Middle frontal gyrus (tissue), 1 donor: ENCODE measurements around the gene SGPP2.

Experiments used
- DNase-seq: peaks from one replicate; pipeline ENCODE4 v3.0.0-alpha.2; 2015; ENCODE audit warnings: low spot score; ENCODE audit errors: extremely low spot score

SGPP2 gene

GRCh38 chr2:222465746-222466145, 41.4 kb downstream of the SGPP2 start:
- DNase-seq, result no peak

- DNase-seq, result no peak
Observed at GRCh38 chr2:222468346-222468745, 44.0 kb downstream of the SGPP2 start.

- DNase-seq, result no peak
Observed at GRCh38 chr2:222470802-222471468, 46.6 kb downstream of the SGPP2 start.

- no peak for DNase-seq
Observed at GRCh38 chr2:222477962-222478608, 53.7 kb downstream of the SGPP2 start.

DNA sequence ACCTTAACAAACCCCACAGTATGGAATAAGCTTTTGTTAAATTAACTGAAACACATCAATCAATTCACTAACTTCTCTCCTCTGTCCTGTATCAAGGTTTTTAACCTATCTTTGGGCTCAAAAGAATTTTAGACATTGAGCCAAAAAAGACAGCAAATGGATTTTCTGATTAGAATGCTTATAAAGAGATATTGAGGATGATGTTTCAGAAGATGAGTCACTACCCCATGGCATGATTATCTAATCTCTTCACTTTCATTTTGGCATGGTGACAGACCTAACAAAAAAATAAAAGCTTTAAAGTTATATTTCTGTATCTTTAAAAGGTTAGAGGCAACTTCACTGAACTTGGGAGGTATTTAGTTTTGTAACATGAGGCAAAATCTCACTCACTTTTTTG, 55.5 kb downstream of the SGPP2 start:
- no peak for DNase-seq

GRCh38 chr2:222480497-222480896, 56.2 kb downstream of the SGPP2 start:
- no peak for DNase-seq

DNA sequence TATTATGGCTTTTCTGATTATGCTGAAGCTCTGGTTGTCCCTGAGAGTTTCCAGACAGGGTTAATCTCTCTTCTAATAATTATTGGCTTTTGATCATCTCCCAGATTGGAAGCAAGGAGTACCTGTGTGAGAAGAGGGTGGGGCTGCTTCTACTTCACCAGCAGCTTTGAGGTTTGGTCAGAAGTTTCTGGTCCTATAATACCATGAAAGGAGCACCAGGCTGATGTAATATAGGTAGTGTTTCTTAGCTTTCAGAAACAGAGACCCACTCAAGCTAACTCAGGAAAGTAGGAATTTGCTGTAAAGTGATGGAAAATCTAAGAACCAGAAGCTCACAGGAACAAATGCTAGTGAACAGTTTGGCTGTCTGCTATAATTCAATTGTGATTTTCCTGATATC, 57.6 kb downstream of the SGPP2 start:
- no peak for DNase-seq

DNA sequence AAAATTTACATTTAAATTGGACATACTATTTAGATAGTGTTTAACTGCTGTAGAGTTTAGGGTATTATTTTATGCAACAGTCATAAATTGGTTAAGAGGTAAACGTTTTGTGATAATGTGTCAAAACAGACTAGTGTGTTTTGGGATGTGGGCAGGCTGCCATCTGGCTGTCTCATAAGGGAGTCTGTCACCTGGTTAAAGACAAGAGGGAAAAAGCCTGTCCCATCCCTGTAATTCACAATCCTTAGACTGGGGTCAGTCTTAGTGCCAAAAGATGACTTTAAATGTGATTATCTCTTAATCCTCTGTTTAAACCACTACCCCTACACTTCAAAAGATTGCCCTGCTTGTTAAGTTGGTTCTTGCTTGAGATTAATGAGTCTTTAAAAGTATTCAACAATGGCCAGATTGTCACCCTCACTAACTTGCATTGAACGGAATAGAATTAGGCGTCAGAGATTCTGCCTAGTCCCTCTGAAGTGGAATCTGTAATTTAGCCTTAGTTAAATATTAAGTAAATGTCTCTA, 59.2 kb downstream of the SGPP2 start:
- no peak for DNase-seq

DNA sequence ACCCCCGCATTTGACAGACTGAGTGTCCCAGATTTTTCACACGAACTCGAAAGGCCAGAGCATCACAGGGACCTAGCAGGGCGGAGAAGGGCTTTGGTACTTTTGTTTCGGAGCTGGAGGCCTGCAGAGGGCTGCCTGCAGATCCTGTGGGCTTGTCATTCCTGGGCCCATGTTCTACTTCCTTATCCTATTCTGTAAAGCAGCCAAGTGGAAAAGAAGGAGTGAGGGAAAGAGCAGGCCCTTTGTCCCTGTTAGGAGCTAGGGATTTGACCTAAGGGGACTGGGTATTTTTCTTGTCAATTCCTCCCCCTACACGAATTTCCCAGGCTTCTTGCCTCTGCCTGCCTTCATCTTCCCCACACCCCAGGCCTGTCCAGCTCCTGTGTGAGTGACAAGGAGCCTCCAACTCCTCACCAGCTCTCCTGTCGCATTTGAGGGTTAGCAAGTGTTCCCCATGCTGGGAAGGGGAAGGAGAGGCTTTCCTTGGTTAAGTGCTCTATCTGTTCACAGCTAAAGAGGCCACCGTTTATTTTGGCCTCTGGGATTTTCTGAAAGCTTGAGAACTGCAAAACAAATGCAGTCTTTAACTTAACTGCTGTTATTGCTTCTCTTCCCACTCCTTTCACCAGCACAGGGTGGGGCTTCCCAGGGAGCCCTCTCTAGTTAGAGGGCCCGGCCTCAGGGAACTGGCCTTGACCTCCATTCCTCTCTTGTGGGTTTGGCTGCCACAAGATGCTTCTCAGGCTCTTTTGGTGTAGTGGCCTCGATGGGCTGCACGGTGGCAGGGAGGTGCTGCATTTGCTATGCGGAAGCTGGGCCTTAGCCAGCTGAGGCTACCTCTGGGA, 61.2 kb downstream of the SGPP2 start:
- DNase-seq, result no peak

DNA sequence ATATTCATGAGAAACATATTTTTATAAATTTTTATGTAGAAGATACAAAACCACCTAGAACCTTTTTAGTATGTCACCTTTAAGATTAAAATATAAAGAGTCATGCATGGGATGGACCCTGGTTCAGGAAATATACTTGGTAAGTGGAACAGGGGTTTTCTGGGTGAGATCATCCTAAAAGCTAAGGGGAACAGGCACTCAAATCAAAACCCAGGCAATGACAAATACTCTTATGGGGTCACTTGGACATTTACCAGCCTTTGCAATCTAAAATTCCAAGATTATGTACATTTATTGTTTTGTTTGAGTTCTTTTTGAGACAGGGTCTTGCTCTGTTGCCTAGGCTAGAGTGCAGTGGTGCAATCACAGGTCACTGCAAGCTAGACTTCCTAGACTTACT, 65.8 kb downstream of the SGPP2 start:
- no peak for DNase-seq

GRCh38 chr2:222492683-222493082, 68.3 kb downstream of the SGPP2 start:
- DNase-seq, result no peak

- no peak for DNase-seq
Observed at GRCh38 chr2:222494104-222494739, 69.9 kb downstream of the SGPP2 start.

- DNase-seq, result no peak
Observed at GRCh38 chr2:222495388-222495787, 71.0 kb downstream of the SGPP2 start.

- no peak for DNase-seq
Observed at GRCh38 chr2:222499226-222499625, 74.9 kb downstream of the SGPP2 start.

DNA sequence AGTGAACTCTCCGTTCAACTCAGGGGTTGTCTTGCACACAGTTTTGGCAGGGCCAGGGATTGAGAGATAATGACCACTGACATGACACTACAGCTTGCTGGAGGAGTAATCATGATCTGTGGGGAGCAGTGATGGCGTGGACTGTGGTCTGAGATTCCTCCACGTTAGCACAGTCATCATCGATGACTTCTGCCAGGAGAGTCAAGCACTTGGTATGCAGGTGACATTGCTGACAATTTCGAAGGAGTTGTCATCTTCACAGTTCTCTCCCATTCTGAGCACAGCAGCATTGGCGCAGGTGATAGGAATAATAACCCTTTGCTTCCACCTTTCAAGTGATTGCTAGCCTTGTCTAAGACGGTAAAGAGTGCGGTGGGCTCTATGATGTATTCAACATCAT, 79.8 kb downstream of the SGPP2 start:
- DNase-seq, result no peak

GRCh38 chr2:222504719-222505118, 80.4 kb downstream of the SGPP2 start:
- DNase-seq, result no peak

DNA sequence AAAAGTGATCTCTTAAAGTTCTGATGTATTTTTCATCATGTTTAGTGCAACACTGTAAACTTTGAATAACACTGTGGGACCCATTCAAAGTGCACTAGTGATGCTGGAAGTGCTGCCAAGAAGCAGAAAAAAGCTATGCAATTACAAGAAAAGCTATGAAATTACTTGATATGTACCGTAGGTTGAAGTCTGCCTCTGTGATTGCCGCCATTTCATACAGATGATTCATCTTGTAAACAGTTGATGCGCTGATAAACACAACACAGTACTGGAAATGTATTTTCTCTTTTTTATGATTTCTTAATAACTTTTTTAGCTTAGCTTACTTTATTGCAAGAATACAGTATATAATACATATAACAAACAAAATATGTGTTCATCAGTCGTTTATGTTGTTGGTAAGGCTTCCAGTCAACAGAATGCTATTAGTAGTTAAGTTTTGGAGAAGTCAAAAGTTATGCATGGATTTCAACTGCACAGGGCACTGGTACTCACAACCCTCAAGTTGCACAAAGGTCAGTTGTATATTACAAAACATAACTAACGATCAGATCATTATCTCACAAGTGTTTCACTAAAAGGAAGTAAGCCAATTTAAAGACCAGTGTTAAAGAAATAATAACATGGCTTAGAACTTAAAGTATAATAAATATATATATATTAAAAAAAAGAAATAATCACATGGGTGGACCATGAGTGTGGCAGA, 82.0 kb downstream of the SGPP2 start:
- DNase-seq, result no peak

- no peak for DNase-seq
Observed at GRCh38 chr2:222514901-222515300, 90.6 kb downstream of the SGPP2 start.

DNA sequence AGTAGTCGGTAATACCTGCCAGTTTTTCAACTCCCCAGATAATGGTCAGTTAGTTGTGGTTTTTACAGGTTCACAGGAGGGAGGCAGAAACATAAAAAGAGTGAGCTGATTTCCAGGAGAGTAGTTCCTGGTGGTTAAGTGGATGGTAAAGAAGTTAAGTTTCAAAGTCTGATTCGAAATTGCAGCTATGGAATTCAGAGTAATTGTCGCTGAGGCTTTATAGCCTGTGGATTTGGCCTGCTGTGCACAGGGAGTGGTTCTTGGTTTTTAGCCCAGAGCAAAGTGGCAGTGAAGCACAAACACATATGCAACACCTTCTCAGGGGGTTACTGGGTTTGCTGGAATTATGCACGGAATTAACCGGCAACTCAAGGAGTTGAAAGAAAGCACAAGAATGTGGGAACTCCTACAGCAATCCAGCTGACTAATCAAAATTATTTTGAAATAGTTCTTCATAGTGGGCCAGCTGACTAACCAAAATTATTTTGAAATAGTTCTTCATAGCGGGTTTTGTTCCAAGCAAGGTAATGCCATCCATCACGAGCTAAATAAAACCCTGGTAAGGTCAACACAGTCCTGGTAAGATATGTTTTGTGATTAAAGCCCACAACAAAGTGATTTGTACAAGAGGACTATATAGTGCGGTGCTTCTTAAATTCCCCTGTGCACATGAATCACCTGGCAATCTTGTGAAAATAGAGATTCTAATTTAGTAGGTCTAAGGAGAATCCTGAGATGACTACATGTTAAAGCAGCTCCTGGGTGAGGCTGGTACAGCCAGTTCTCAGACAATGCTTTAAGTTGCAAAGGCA, 94.4 kb downstream of the SGPP2 start:
- DNase-seq, result no peak

DNA sequence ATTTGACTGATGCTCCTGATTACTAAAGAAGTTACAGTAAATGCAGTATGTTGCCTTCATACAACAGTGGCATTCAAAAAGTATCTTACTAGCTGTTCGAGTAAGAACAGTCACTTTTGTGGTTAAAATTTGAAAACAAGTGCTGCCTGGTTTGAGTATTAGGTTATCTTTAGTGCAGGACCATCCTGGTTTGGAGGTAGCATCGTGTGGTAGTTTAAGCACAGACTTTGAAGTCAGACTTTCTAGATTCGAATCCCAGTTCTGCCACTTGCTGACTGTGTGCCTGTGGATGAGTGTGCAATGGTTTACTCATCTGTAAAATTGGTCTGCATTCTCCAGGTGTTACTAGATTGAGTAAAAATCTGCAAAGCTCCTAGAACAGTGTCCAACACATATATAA, 96.8 kb downstream of the SGPP2 start:
- DNase-seq, result no peak
